HepG2 (cell line): ENCODE data around the gene METAP1. TPM values are rescaled to one million over a fixed set of nuclear protein-coding genes. Genes with fewer than 3 reads are reported as not detected.
A peak's percentile ranks its signal among the peaks of the same experiment; 100 is the strongest.

ENCODE experiments used
- BCLAF1 ChIP-seq: fragments of 450-650 bp; IDR thresholded peaks from 2 replicates; pipeline ENCODE4 v1.6.1; 2017; ENCODE audit warnings: mild to moderate bottlenecking
- GTF3A ChIP-seq: sonication (generic); formaldehyde crosslinking; conservative IDR thresholded peaks from 2 replicates; pipeline ENCODE4 v1.4.0; 2020; ENCODE audit warnings: mild to moderate bottlenecking, missing genetic modification reagents
- HOXA3 ChIP-seq: sonication (generic); formaldehyde crosslinking; IDR thresholded peaks from 2 replicates; pipeline ENCODE4 v1.5.0; 2020; ENCODE audit warnings: missing genetic modification reagents
- RNF2 ChIP-seq: fragments of 450-650 bp; conservative IDR thresholded peaks from 2 replicates; pipeline ENCODE4 v1.6.1; 2016; ENCODE audit warnings: low read depth
- ZNF274 ChIP-seq: sonication (generic); formaldehyde crosslinking; IDR thresholded peaks from 2 replicates; pipeline ENCODE4 v1.5.1; 2020; ENCODE audit warnings: mild to moderate bottlenecking, missing genetic modification reagents
- ZNF589 ChIP-seq: sonication (generic); formaldehyde crosslinking; conservative IDR thresholded peaks from 2 replicates; pipeline ENCODE4 v1.8.0; 2022; ENCODE audit warnings: mild to moderate bottlenecking, moderate library complexity, missing genetic modification reagents
- ZNF691 ChIP-seq: sonication (generic); formaldehyde crosslinking; IDR thresholded peaks from 2 replicates; pipeline ENCODE4 v1.4.0; 2020; ENCODE audit warnings: missing genetic modification reagents, low read depth, mild to moderate bottlenecking, borderline replicate concordance
- ZNF781 ChIP-seq: sonication (generic); formaldehyde crosslinking; IDR thresholded peaks from 2 replicates; pipeline ENCODE4 v1.5.1; 2020; ENCODE audit warnings: borderline replicate concordance, mild to moderate bottlenecking, missing genetic modification reagents; ENCODE audit errors: not compliant biosample characterization
- polyA plus RNA-seq, 8 experiments: library from polyadenylated mRNA; depleted of rRNA in 3 of 8; stranded (reverse) in 7 of 8; unstranded in 1 of 8; fragments of >200 nt; fragmentation: Illumina TruSeq in 4 of 8; extraction: Trizol in 4 of 8; gene quantifications; 2 replicates each; pipeline versions ENCODE4 v1.2.1 to v1.2.3, GENCODE V29; 2011 to 2016; ENCODE audit warnings: low read depth in 4 of 8, missing spikeins in 1 of 8, mixed read lengths in 1 of 8; ENCODE audit not compliant: insufficient read depth in 1 of 8
- total RNA-seq, 5 experiments: library from RNA; depleted of rRNA; stranded (reverse); fragments of >200 nt; fragmentation: Illumina TruSeq; extraction: Trizol; gene quantifications; 2 replicates each; pipeline ENCODE4 v1.2.3, GENCODE V29; 2016; ENCODE audit warnings: low read depth in 1 of 5

METAP1 gene
- total and polyA plus RNA-seq, 2 of the 13 experiments (the other 11 are each of a cell fraction or from before 2014, with no cell fraction given), result 44.9 to 53.5 TPM

- no peak for TF ChIP-seq RNF2
- peak; percentile 85 for TF ChIP-seq HOXA3 (CRISPR knock-in tag)
- TF ChIP-seq GTF3A (CRISPR knock-in tag), result 0 out of 2 replicates have a peak, but pooled peaks have one; percentile 79
- peak; percentile 80 for TF ChIP-seq ZNF691 (CRISPR knock-in tag)
- TF ChIP-seq ZNF274 (CRISPR knock-in tag), result peak; percentile 82
- TF ChIP-seq ZNF589 (CRISPR knock-in tag), result no peak; the same call in 1 of the 2 replicates
- TF ChIP-seq ZNF781, result no peak
- TF ChIP-seq BCLAF1, result no peak
Observed at GRCh38 chr4:99088481-99089365, 93.2 kb downstream of the METAP1 start, which contains the start of gene ADH5 (continued).
